ENCODE data around the gene ETV5. TPM values are rescaled to one million over a fixed set of nuclear protein-coding genes. Genes with fewer than 3 reads are reported as not detected.

ETV5 gene
- polyA plus RNA-seq, 3 donors: 0.07 to 1.2 (median 0.88) TPM

DNA sequence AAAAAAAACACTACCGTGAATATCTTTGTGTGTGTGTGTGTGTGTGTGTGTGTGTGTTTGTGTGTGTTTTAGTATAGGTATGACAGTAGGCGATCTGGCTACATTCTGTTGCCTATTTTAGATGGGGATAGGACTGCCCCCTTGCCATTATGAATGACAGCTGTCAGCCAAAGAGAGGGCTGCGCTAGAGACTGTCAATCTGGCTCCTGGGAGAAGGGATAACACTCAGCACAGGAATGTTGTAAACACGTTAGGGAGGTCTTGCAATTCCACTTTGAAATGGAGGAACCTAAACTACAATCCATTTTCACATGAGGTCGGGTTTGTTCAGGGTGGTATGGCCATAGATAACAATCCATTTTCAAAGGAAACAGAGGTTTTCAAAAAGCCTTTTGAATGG, 14.1 kb upstream of the ETV5 start:
- Mint-ChIP-seq H3K4me1 (no peaks in the 10 kb centered on the region), H3K36me3 (peaks cover 0 to 7% of the 10 kb centered on the region in 2 donors), H3K27me3 (ENCODE audit: low read depth in 3 of 3) (peaks cover 2 to 4% (median 3%) of the 10 kb centered on the region in 3 donors), H3K27ac (peak overlapping the region in 1 of 7 donors; percentile 1), H3K9me3 (peaks cover 0 to 1% (median 0%) of the 10 kb centered on the region in 7 donors), H3K4me3 (no peak overlapping the region)
- H3K36me3 ChIP-seq (replicated peaks in 1 of 2; ENCODE audit: control insufficient read depth in 1 of 2, insufficient read depth in 2 of 2, low read length in 2 of 2): no peaks in the 10 kb centered on the region
- no peaks in the 10 kb centered on the region for H3K4me1 ChIP-seq (ENCODE audit: control insufficient read depth in 1 of 2, insufficient read depth in 2 of 2, low read length in 2 of 2)
- WGBS (ENCODE audit: insufficient coverage): 92% methylated on average over 2 of the region's 5 CpGs
- H4K20me1 ChIP-seq (ENCODE audit: insufficient read depth, low read length): no peaks in the 10 kb centered on the region
- TF ChIP-seq CTCF (IDR thresholded peaks at IDR 0.05): no peak
- H3K79me2 ChIP-seq (ENCODE audit: insufficient read depth, low read length): no peaks in the 10 kb centered on the region
- H3K27ac ChIP-seq (ENCODE audit: low read depth in 1 of 2, low read length in 2 of 2): no peak overlapping the region
- no peak overlapping the region for H2AFZ ChIP-seq (ENCODE audit: insufficient read depth, low read depth, low read length, poor library complexity, severe bottlenecking)
- peaks cover 0 to 3% of the 10 kb centered on the region in 2 donors for H3K27me3 ChIP-seq (ENCODE audit: control insufficient read depth in 2 of 2, insufficient read depth in 2 of 2, low read length in 2 of 2)
- H3K4me3 ChIP-seq (replicated peaks in 1 of 3; ENCODE audit: low read depth in 2 of 3, low read length in 3 of 3): no peak overlapping the region
- no peaks in the 10 kb centered on the region for H3K9me3 ChIP-seq (replicated peaks in 1 of 2; ENCODE audit: control insufficient read depth in 1 of 2, insufficient read depth in 1 of 2, low read length in 2 of 2)
- no peak overlapping the region for H3K4me2 ChIP-seq (replicated peaks; ENCODE audit: extremely low read depth, low read length, poor library complexity, severe bottlenecking)
- intact Hi-C loops (cut with micrococcal nuclease): no loop called here
- DNase-seq: no peak
- H3K9ac ChIP-seq (ENCODE audit: insufficient read depth, low read length, poor library complexity, severe bottlenecking): no peak overlapping the region

DNA sequence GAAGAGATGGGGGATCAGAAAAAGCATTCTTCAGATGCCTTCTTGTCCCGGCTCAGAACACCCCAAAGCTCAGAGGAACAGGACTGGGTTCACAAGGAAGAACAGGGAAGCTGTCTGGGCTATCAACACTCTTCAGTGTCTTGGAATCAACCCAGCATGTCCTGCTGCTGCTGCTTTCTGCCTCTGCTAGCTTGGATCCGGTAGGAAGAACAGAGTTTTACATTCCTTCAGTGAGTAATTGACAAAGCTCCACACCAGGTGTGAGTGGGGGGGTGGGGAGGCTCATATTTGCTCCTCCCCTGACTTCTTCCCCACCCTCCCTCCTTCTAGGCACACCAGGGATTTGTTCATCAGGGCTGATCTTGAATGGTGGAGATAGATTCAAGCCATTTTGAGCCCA, 13.1 kb upstream of the ETV5 start:
- H3K79me2 ChIP-seq (ENCODE audit: insufficient read depth, low read length): no peaks in the 10 kb centered on the region
- no peaks in the 10 kb centered on the region for H3K36me3 ChIP-seq (replicated peaks in 1 of 2; ENCODE audit: control insufficient read depth in 1 of 2, insufficient read depth in 2 of 2, low read length in 2 of 2)
- TF ChIP-seq CTCF (IDR thresholded peaks at IDR 0.05): no peak
- no peak overlapping the region for H3K9ac ChIP-seq (ENCODE audit: insufficient read depth, low read length, poor library complexity, severe bottlenecking)
- no peaks in the 10 kb centered on the region for H3K4me1 ChIP-seq (ENCODE audit: control insufficient read depth in 1 of 2, insufficient read depth in 2 of 2, low read length in 2 of 2)
- DNase-seq: no peak
- no peak overlapping the region for H3K4me2 ChIP-seq (replicated peaks; ENCODE audit: extremely low read depth, low read length, poor library complexity, severe bottlenecking)
- peaks cover 0 to 3% of the 10 kb centered on the region in 2 donors for H3K27me3 ChIP-seq (ENCODE audit: control insufficient read depth in 2 of 2, insufficient read depth in 2 of 2, low read length in 2 of 2)
- Mint-ChIP-seq H3K27ac (no peak overlapping the region), H3K27me3 (ENCODE audit: low read depth in 3 of 3) (peaks cover 4 to 12% (median 6%) of the 10 kb centered on the region in 3 donors), H3K4me3 (no peak overlapping the region), H3K4me1 (no peaks in the 10 kb centered on the region), H3K36me3 (peaks cover 0 to 7% of the 10 kb centered on the region in 2 donors), H3K9me3 (peaks cover 0 to 1% (median 0%) of the 10 kb centered on the region in 7 donors)
- no peak overlapping the region for H3K4me3 ChIP-seq (replicated peaks in 1 of 3; ENCODE audit: low read depth in 2 of 3, low read length in 3 of 3)
- H3K9me3 ChIP-seq (replicated peaks in 1 of 2; ENCODE audit: control insufficient read depth in 1 of 2, insufficient read depth in 1 of 2, low read length in 2 of 2): no peaks in the 10 kb centered on the region
- no peak overlapping the region for H3K27ac ChIP-seq (ENCODE audit: low read depth in 1 of 2, low read length in 2 of 2)
- H4K20me1 ChIP-seq (ENCODE audit: insufficient read depth, low read length): no peaks in the 10 kb centered on the region
- H2AFZ ChIP-seq (ENCODE audit: insufficient read depth, low read depth, low read length, poor library complexity, severe bottlenecking): no peak overlapping the region
- intact Hi-C loops (cut with micrococcal nuclease): no loop called here
- WGBS (ENCODE audit: insufficient coverage): 100% methylated on average over 1 of the region's 2 CpGs

Data from CD14-positive monocyte (primary cell).